ENCODE data around the gene ZNF587B.
"Not testable (repeated sequence)": the region's sequence is repeated elsewhere in the genome, so short reads cannot be mapped to it uniquely, and the experiment has no call there.

ZNF587B gene

DNA sequence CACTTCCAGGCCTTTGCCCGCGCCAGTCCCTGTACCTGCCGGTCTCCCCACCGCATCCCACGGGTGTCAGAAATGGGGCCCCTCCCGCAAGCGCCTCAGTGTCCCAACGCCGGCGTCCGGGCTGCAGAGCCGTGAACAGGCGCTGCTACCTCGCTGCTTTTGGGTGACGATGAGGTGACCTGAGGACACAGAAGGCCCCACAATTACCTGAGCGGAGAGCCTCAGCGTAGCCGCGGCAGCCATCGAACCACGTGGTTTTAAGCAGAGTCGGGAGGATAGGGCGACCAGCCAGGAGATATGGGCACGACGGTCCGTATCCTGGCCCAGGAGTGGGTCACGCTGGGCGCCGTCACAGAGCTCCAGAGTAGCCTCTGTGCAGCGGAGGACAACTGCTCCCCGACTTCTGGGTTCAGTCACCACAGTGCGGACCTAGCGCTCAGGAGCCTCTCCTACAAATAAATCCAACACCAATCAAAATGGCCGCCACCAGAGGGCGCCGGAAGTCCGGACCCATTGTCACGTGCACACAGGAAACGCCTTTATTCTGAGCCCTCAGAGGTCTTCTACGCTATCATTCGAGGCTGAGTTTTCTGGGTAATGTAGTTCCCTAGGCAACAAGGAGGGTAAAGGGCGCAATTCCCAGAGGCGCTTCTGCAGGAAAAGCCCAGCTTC lies 58.6 kb downstream of the ZNF587B start, which contains the start of gene ZNF814:
ZNF814 (minus strand) TSS at position 478 of the 672 bp plus-strand sequence; CDS start at position 243, 235 bp downstream.
- in situ Hi-C loops (cut with HindIII; ENCODE audit: low sequenced_read_pairs), result no loop called here
- peak; percentile 61 for DNase-seq (ENCODE audit: low read depth)
- no peak for TF ChIP-seq CTCF (IDR thresholded peaks at IDR 0.05; ENCODE audit: low read depth, low read length, missing control alignments)
- H3K4me3 ChIP-seq (ENCODE audit: low read depth, low read length), result peak within 1 kb of the TSS; percentile 86

GRCh38 chr19:57890706-57891105 lies 60.6 kb downstream of the ZNF587B start:
- DNase-seq (ENCODE audit: low read depth); in situ Hi-C loops (cut with HindIII; ENCODE audit: low sequenced_read_pairs); H3K4me3 ChIP-seq (ENCODE audit: low read depth, low read length): not testable (repeated sequence)

Data from astrocyte of the cerebellum (primary cell).